ENCODE results near the gene C17orf67.

- TF ChIP-seq, protein P1, sequence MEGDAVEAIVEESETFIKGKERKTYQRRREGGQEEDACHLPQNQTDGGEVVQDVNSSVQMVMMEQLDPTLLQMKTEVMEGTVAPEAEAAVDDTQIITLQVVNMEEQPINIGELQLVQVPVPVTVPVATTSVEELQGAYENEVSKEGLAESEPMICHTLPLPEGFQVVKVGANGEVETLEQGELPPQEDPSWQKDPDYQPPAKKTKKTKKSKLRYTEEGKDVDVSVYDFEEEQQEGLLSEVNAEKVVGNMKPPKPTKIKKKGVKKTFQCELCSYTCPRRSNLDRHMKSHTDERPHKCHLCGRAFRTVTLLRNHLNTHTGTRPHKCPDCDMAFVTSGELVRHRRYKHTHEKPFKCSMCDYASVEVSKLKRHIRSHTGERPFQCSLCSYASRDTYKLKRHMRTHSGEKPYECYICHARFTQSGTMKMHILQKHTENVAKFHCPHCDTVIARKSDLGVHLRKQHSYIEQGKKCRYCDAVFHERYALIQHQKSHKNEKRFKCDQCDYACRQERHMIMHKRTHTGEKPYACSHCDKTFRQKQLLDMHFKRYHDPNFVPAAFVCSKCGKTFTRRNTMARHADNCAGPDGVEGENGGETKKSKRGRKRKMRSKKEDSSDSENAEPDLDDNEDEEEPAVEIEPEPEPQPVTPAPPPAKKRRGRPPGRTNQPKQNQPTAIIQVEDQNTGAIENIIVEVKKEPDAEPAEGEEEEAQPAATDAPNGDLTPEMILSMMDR (IDR thresholded peaks at IDR 0.05; ENCODE audit: low read depth, low read length, missing input control): no peak
- TF ChIP-seq TAF1 (conservative IDR thresholded peaks at IDR 0.05) (no peak), ATF3 (IDR thresholded peaks at IDR 0.05) (no peak)
- TF ChIP-seq, protein P2, sequence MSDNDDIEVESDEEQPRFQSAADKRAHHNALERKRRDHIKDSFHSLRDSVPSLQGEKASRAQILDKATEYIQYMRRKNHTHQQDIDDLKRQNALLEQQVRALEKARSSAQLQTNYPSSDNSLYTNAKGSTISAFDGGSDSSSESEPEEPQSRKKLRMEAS (IDR thresholded peaks at IDR 0.05): no peak
Observed at GRCh38 chr17:56826611-56827414, 6.9 kb downstream of the C17orf67 start.
